Upper lobe of left lung (tissue), 6 donors: ENCODE results near the gene LIMCH1. TPM values are rescaled to one million over a fixed set of nuclear protein-coding genes. Genes with fewer than 3 reads are reported as not detected.

Source experiments
- ATAC-seq, 2 donors: fragments of 200-7000 bp; cut with Tn5 transposase; one replicate each; pipeline ENCODE4 v1.9.1; 2022; ENCODE audit warnings: mild to moderate bottlenecking in 2 of 2, moderate library complexity in 2 of 2; ENCODE audit not compliant: low FRiP score in 2 of 2
- DNase-seq, 2 donors: peaks; one replicate each; pipeline ENCODE4 v3.0.0-alpha.2; 2019 to 2020
- H3K27ac ChIP-seq, 4 donors: fragments of 200-600 bp; sonication (generic); one replicate each; pipeline ENCODE4 v1.5.1; 2016 to 2019
- H3K27me3 ChIP-seq, 4 donors: fragments of 200-600 bp; sonication (generic); one replicate each; pipeline ENCODE4 v1.5.1; 2017 to 2019
- H3K36me3 ChIP-seq, 4 donors: fragments of 200-600 bp; sonication (generic); one replicate each; pipeline ENCODE4 v1.5.1; 2016 to 2019
- H3K4me1 ChIP-seq, 4 donors: fragments of 200-600 bp; sonication (generic); one replicate each; pipeline ENCODE4 v1.5.1; 2018 to 2019
- H3K4me3 ChIP-seq, 4 donors: fragments of 200-600 bp; sonication (generic); one replicate each; pipeline ENCODE4 v1.5.1; 2017 to 2019; ENCODE audit warnings: mild to moderate bottlenecking in 2 of 4, moderate library complexity in 1 of 4
- H3K9me3 ChIP-seq, 4 donors: fragments of 200-600 bp; sonication (generic); one replicate each; pipeline ENCODE4 v1.5.1; 2018 to 2019
- CTCF ChIP-seq, 6 experiments: fragments of 450-650 bp in 4 of 6; fragments of 200-600 bp in 2 of 6; sonication (generic) in 2 of 6; IDR thresholded peaks; one replicate each; pipeline ENCODE4 v1.5.1; 2016 to 2019; ENCODE audit warnings: antibody characterized with exemption in 6 of 6
- EP300 ChIP-seq, 4 donors: sonication (generic); formaldehyde crosslinking; IDR thresholded peaks; one replicate each; pipeline ENCODE4 v1.5.1; 2017; ENCODE audit warnings: antibody characterized with exemption in 4 of 4, control low read depth in 2 of 4
- POLR2A ChIP-seq, 4 donors: fragments of 450-650 bp; IDR thresholded peaks; one replicate each; pipeline ENCODE4 v1.5.1; 2016 to 2017; ENCODE audit warnings: antibody characterized with exemption in 4 of 4, mild to moderate bottlenecking in 2 of 4
- POLR2AphosphoS5 ChIP-seq, 2 donors: sonication (generic); formaldehyde crosslinking; IDR thresholded peaks; one replicate each; pipeline ENCODE4 v1.5.1; 2017; ENCODE audit warnings: antibody characterized with exemption in 2 of 2
- WGBS, 2 donors: methylation state at CpG; one replicate each; pipeline ENCODE4 v1.1.5; 2017 to 2018; 5-methylcytosine and 5-hydroxymethylcytosine counted together
- total RNA-seq, 6 donors: library from RNA; depleted of rRNA in 4 of 6; stranded (reverse); fragments of >200 nt in 4 of 6; gene quantifications; one replicate each; pipeline versions ENCODE4 v1.1.0 to v1.2.1, GENCODE V29; 2016 to 2021
- donor health status: DM: no; HTN: no; CAD: no; lungs with moderate emphysema.
- donor health status: DM: no; HTN: yes; CAD: no; lungs with severe emphysema.

LIMCH1 gene
- total RNA-seq, 6 donors from 2014 or later = 231 to 598 (median 331) TPM

- ATAC-seq (no peak), DNase-seq (no peak)
- no peak overlapping the region for H3K27ac ChIP-seq
Measured at GRCh38 chr4:41600243-41600912, 62.4 kb downstream of the LIMCH1 start.

GRCh38 chr4:41601025-41601424 is 63.1 kb downstream of the LIMCH1 start:
- 13 to 25% methylated on average over 1 of the region's 1 CpG for WGBS, 2 donors
- Histone ChIP-seq H3K4me3 (no peak overlapping the region), H3K27me3 (no peaks in the 10 kb centered on the region), H3K4me1 (peaks cover 6 to 20% (median 10%) of the 10 kb centered on the region in 4 donors), H3K27ac (no peak overlapping the region), H3K36me3 (peaks cover 0 to 5% (median 0%) of the 10 kb centered on the region in 4 donors), H3K9me3 (no peaks in the 10 kb centered on the region)
- TF ChIP-seq CTCF (IDR thresholded peaks at IDR 0.05) (no peak), POLR2A (IDR thresholded peaks at IDR 0.05) (no peak), EP300 (IDR thresholded peaks at IDR 0.05) (no peak), POLR2AphosphoS5 (IDR thresholded peaks at IDR 0.05) (no peak)
- no peak for ATAC-seq
- DNase-seq = no peak

More at GRCh38 chr4:41600243-41600912, 62.4 kb downstream of the LIMCH1 start:
- Histone ChIP-seq H3K4me1 (peaks cover 6 to 20% (median 10%) of the 10 kb centered on the region in 4 donors), H3K9me3 (no peaks in the 10 kb centered on the region), H3K4me3 (no peak overlapping the region), H3K36me3 (peaks cover 0 to 3% (median 0%) of the 10 kb centered on the region in 4 donors), H3K27me3 (no peaks in the 10 kb centered on the region)
- 77 to 87% methylated on average over 6 of the region's 6 CpGs for WGBS, 2 donors
- TF ChIP-seq EP300 (IDR thresholded peaks at IDR 0.05) (no peak), CTCF (IDR thresholded peaks at IDR 0.05) (no peak), POLR2A (IDR thresholded peaks at IDR 0.05) (no peak), POLR2AphosphoS5 (IDR thresholded peaks at IDR 0.05) (no peak)

GRCh38 chr4:41602113-41602512 is 64.2 kb downstream of the LIMCH1 start:
- WGBS, 2 donors = 81% methylated on average over 3 of the region's 3 CpGs
- H3K4me3 ChIP-seq = no peak overlapping the region
- H3K27ac ChIP-seq = no peak overlapping the region
- H3K27me3 ChIP-seq = no peaks in the 10 kb centered on the region
- no peaks in the 10 kb centered on the region for H3K9me3 ChIP-seq
- TF ChIP-seq POLR2AphosphoS5 (IDR thresholded peaks at IDR 0.05) = no peak
- no peak for TF ChIP-seq EP300 (IDR thresholded peaks at IDR 0.05)
- TF ChIP-seq CTCF (IDR thresholded peaks at IDR 0.05) = no peak
- no peak for TF ChIP-seq POLR2A (IDR thresholded peaks at IDR 0.05)
- ATAC-seq (no peak), DNase-seq (no peak)
- H3K4me1 ChIP-seq = peaks cover 6 to 20% (median 10%) of the 10 kb centered on the region in 4 donors
- H3K36me3 ChIP-seq = peaks cover 0 to 12% (median 0%) of the 10 kb centered on the region in 4 donors

- H3K4me1 ChIP-seq = peaks cover 6 to 20% (median 10%) of the 10 kb centered on the region in 4 donors
- no peak overlapping the region for H3K4me3 ChIP-seq
- ATAC-seq (no peak), DNase-seq (no peak)
- H3K27me3 ChIP-seq = no peaks in the 10 kb centered on the region
- no peaks in the 10 kb centered on the region for H3K9me3 ChIP-seq
- 53 to 54% methylated on average over 3 of the region's 3 CpGs for WGBS, 2 donors
- TF ChIP-seq CTCF (IDR thresholded peaks at IDR 0.05) (no peak), POLR2AphosphoS5 (IDR thresholded peaks at IDR 0.05) (no peak), POLR2A (IDR thresholded peaks at IDR 0.05) (no peak), EP300 (IDR thresholded peaks at IDR 0.05) (no peak)
- H3K36me3 ChIP-seq = peaks cover 0 to 12% (median 0%) of the 10 kb centered on the region in 4 donors
- peak overlapping the region in 2 of 4 donors; percentile 4 to 41 for H3K27ac ChIP-seq
Measured at GRCh38 chr4:41602886-41603498, 65.0 kb downstream of the LIMCH1 start.
